HG02610 (cell line): ENCODE data around the gene FGF18.
A peak's percentile ranks its signal among the peaks of the same experiment; 100 is the strongest.

Source experiments
- ATAC-seq: cut with Tn5 transposase; IDR thresholded peaks from one replicate; pipeline ENCODE4 v1.9.1; 2021; ENCODE audit warnings: mild to moderate bottlenecking, moderate library complexity; ENCODE audit not compliant: unreplicated experiment

FGF18 gene

DNA sequence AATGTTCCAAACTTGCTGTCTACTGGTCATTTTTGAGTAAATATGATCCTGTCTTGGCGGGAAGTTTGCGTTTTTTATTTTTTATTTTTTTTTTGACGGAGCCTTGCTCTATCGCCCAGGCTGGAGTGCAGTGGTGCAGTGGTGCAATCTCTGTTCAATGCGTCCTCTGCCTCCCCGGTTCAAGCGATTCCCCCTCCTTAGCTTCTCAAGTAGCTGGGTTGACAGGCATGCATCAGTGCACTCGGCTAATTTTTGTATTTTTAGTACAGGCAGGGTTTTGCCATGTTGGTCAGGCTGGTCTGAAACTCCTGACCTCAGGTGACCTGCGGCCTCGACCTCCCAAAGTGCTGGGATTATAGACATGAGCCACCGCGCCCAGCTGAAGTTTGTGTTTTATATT, 45.4 kb downstream of the FGF18 start:
- no peak for ATAC-seq

DNA sequence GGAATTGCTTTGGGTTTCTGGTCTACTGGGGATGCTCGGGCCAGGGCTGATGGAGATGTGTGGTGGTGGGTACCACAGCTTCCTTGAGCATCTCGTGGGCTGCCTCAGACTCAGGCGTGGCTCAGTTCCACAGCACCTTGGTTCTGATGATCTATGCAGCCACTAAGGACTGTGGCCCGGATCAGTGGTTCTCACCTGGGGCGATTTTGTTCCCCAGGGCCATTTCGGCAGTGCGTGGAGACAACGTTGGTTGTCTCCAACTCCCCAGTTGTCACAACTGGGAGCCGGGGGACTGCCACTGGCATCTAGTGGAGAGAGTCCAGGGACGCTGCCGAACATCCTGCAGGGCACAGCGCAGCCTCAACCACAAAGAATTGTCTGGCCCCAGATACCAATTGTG, 47.7 kb downstream of the FGF18 start:
- ATAC-seq: no peak

DNA sequence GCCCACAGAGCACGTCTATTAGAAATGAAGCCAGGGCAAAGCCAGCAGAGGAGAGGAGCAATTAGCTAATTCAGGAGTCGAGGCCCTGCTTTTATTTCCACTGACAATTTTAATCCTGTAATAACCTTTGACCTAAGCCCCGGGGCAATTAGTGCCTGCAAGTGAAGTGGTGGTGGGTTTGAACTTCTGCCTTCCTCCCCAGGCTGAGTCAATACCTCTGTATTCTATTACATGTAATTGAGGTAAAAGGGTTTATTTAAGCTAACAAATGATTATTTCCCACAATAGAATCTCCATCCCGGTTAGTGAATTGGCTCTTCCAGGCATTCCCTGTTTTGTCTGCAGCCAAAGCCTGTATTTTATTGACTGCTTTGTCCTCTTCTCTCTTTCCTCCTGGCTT, 49.9 kb downstream of the FGF18 start:
- ATAC-seq: no peak

DNA sequence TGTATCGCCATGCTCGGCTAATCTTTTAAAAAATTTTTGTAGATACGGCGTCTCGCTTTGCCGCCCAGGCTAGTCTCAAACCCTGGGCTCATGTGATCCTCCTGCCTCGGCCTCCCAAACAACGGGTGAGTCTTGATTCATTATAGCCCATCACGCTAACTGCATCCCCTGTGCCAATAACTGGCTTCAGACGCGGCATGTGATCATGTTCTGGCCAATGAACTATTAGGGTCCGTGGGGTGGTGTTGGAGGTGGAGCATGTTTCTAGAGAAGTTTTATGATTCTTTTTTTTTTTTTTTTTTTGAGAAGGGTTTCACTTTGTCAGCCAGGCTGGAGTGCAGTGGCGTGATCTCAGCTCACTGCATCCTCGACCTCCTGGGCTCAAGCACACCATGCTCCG, 51.0 kb downstream of the FGF18 start:
- ATAC-seq: no peak

DNA sequence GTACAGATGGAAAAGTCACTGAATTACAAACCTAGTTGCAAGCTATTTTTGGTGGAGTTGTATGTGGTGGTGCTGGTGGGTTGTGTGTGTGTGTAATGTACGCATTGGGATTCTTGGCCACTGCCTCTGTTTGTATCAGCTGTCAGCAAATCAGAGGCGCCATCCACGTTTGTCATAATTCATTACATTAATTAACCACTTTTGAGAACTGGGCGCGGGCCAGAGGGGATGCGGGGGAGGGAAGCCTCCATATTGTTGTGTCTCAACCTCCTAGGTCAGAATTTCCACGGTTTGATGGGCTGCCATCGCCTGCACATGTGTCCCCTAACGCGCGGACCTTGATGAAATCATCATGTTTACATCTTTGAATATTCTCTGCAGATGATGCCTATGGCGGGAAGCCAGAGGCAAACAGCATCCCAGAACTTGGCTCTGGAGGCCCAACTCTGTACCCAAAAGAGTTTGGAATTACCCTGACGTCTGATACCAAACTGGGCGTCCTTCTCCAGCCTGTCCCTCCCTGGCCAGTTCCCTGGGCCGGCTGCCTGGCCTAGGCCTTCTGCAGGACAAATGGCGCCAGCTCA, 54.9 kb downstream of the FGF18 start:
- ATAC-seq: no peak

DNA sequence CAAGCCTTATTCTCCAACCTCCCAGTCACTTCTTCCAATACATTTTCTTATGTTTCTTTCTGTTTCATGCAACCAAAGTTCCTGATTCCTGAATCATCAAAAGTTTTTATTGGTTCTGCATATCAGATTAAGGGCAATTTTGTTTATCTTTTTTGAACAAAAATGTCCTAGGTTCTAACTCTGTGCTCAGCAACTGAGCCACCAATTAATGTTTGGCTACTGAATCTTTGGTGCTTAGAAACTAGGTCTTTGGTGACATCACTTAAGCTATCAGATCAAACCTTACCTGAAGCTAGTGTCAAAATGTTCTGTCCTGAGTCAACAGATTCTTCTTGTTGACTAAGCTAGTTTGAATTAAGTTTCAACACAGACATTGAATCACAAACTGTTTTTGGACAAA, 56.1 kb downstream of the FGF18 start:
- no peak for ATAC-seq

- ATAC-seq: no peak
Measured at GRCh38 chr5:171476701-171477100, 57.3 kb downstream of the FGF18 start.

GRCh38 chr5:171477101-171477500, 57.7 kb downstream of the FGF18 start:
- ATAC-seq: no peak

DNA sequence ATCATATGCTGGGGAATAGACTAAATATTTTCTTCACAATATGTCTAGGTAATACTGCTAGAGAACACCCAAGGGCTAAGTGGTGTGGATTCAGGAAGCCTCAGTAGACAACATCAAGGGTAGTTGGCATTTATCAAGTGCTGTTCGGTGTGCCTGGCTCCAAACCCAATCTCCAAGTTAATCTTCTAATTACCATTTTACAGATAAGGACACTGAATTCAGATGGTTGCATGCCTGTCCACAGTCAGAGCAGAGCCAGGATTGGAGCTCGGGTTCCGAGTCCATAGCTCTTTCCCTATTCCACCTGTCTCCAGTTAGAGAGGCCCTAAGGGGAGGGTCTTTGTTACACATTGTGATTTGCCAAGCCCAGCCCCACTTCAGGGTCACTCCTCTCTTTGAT, 58.2 kb downstream of the FGF18 start:
- ATAC-seq: no peak

- peak; percentile 55 for ATAC-seq
Measured at GRCh38 chr5:171478946-171479775, 59.7 kb downstream of the FGF18 start.

DNA sequence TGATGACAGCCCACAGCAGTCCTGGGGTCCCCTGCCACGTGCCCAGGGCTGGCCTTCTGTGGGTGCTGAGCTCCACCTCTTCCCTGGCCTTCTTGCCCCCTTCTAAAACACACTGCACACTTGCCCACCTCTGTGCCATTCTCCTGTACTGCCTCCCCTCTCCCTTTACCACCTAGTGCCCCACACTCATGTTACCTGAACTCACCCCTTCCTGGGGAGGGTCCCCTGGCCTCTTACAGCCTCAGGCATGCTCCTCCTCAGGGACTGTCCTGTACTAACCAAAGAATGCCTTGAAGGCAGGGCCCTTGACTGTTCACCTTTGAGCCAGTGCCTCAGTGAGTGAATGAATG, 60.3 kb downstream of the FGF18 start:
- no peak for ATAC-seq

GRCh38 chr5:171480239-171480638, 60.8 kb downstream of the FGF18 start:
- no peak for ATAC-seq

GRCh38 chr5:171481571-171482433, 62.4 kb downstream of the FGF18 start:
- ATAC-seq: no peak

DNA sequence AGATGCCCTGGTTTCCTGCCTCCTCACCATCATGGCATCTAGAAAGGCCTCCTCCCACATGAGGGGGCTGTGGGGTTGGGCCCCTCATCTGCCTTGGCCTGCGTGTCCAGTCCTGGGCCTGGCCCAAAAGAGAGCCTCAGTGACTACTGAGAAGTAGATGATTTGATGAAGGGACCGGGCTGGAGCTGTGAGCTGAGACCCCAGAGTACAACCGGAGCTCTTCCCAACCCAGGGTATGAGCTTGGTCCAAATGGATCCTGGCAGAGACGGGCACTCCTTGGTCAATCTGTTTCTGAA, 62.9 kb downstream of the FGF18 start:
- ATAC-seq: no peak

DNA sequence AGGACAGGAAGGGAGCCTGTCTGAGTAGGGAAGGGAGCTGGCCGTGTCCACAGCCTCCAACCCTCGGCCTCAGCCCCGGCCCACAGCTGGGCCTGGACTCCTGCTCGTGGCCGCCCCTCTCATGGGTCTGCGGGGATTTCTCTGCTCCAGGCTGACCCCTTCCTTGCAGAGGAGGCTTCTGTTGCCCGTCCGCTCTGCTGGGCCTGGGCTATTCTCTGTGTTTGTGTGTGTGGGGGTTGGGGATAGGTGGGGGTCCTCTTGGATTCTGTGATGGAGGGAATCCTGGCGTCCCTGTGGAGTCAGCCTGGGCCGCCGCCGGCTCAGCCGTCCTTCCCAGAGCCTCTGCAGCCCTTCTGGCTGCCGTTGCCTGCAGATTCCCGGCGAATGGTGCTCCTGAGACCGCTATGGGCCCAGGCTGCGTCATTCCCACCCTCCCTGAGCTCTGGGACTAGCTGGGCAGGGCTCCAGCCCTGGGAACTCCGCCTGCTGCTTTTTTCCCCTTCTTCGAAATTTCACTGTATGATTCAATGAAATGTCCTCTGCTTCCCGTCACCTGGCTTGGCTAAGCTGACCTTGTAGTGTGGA, 64.2 kb downstream of the FGF18 start:
- ATAC-seq: no peak

GRCh38 chr5:171484460-171484899, 65.0 kb downstream of the FGF18 start:
- ATAC-seq: no peak

DNA sequence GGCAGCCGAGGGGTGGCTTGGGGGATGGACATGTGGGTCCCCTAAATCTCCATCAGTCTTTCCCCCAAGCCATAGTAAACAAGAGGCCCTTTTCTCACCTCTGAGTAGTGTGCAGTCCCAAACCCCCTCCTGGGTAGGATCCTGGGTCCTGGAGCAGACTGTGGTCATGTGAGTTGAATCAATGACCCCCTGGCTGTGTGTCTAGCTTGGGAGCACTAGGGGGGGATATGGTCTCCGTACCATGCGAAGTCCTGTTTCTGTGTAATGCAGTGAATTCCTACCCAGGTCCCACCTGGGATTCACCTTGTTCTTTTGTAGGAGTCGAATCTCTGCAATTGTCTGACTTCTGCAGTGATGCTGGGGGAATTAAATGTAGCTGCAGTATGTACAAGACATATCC, 66.2 kb downstream of the FGF18 start:
- no peak for ATAC-seq

- ATAC-seq: no peak
Measured at GRCh38 chr5:171486613-171487012, 67.2 kb downstream of the FGF18 start.

DNA sequence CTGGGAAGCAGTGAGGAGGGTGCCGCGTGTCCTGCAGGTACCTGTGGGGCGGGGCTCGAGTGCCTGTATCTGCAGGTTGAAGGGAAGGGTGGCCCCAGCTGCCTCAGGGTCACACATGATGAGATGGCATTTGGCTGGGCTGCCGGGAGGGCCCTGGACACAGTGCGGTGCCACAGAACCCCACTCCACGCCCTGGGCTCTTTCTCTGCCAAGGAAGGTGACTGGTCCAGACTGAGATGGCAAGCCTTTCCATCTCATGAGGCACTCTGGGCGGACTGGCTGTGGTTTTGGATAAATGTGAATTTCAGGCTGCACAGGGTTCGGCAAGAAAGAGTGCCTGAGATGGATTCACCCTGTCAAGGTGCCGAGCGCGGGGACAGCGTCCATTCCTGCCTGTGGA, 69.4 kb downstream of the FGF18 start:
- no peak for ATAC-seq

GRCh38 chr5:171492781-171493180, 73.3 kb downstream of the FGF18 start:
- no peak for ATAC-seq

- no peak for ATAC-seq
Measured at GRCh38 chr5:171493646-171494393, 74.4 kb downstream of the FGF18 start.
